NCI-H1930 (cell line): ENCODE measurements around the gene ISY1.
A peak's percentile ranks its signal among the peaks of the same experiment; 100 is the strongest.
"Not testable (repeated sequence)": the region's sequence is repeated elsewhere in the genome, so short reads cannot be mapped to it uniquely, and the experiment has no call there.

ENCODE experiments used
- DNase-seq, 2 experiments: peaks; one replicate each; lab custom pipeline; 2025; lab: John Stamatoyannopoulos, UW

The ISY1 gene

DNA sequence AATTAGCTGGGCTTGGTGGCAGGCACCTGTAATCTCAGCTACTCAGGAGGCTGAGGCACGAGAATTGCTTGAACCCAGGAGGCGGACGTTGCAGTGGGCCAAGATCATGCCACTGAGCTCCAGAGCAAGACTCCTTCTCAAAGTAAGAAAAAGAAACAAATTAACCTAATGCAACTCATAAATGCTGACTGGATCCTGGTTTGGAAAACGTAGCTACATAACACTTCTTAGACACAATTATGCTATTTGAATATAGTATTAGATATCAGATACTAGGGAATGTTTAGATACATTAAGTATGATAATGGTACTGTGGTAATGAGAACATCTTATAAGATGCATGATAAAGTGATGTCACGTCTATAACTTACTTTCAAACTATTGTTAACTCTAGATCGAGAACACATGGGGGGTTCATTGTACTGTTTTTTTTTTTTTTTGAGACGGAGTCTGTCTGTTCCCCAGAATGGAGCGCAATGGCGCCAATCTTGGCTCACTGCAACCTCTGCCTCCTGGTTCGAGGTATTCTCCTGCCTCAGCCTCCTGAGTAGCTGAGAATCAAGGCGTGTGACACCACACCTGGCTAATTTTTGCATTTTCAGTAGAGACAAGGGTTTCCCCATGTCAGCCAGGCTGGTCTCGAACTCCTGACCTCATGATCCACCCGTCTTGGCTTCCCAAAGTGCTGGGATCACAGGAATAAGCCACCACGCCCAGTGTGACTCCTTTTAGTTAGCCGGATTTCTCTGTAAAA lies 5.9 kb upstream of the ISY1 start:
- no peak for DNase-seq

- not testable (repeated sequence) for DNase-seq
Observed at GRCh38 chr3:129165594-129165993, 4.7 kb upstream of the ISY1 start.

DNA sequence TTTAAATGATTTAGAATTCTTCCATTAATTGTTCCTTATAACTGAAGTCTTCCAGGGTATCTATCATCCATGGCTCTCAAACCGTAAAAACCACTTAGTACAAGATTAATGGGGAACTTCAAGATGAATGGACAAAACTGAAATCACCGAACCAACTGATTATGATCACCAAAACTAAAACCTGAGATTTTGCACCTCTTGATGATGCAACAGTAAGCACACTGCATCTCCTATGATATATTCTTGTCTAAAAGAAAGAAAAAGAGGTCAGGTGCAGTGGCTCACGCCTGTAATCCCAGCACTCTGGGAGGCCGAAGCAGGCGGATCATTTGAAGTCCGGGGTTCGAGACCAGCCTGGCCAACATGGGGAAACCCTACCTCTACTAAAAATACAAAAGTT lies 3.6 kb upstream of the ISY1 start:
- no peak for DNase-seq

- DNase-seq, result peak in 1 of 2 experiments; percentile 4
Observed at GRCh38 chr3:129162729-129163579, 2.1 kb upstream of the ISY1 start.

GRCh38 chr3:129161860-129162271 lies 1.0 kb upstream of the ISY1 start:
- no peak for DNase-seq

GRCh38 chr3:129144786-129145185 lies 16.1 kb downstream of the ISY1 start:
- no peak for DNase-seq

DNA sequence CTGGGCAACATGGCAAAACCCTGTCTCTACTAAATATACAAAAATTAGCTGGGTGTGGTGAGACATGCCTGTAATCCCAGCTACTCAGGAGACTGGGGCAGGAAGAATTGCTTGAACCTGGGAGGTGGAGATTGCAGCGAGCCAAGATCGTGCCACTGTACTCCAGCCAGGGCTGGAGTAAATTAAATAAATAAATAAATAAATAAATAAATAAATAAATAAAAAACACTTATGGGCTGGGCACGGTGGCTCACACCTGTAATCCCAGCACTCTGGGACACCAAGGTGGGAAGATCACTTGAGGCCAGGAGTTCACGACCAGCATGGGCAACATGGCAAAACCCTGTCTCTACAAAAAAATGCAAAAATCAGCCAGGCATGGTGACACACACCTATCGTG lies 19.9 kb downstream of the ISY1 start:
- not testable (repeated sequence) for DNase-seq

- DNase-seq, result no peak
Observed at GRCh38 chr3:129139911-129140310, 21.0 kb downstream of the ISY1 start.

DNA sequence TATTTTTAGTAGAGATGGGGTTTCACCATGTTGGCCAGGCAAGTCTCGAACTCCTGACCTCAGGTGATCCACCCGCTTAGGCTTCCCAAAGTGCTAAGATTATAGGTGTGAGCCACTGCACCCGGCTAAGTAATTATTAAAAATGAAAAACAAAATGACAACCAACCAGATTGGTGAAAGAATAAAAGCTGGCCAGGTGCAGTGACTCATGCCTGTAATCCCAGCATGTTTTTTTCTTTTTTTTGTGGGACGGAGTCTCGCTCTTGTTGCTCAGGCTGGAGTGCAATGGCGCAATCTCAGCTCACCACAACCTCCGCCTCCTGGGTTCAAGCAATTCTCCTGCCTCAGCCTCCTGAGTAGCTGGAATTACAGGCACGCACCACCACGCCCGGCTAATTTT lies 24.6 kb downstream of the ISY1 start:
- not testable (repeated sequence) for DNase-seq

DNA sequence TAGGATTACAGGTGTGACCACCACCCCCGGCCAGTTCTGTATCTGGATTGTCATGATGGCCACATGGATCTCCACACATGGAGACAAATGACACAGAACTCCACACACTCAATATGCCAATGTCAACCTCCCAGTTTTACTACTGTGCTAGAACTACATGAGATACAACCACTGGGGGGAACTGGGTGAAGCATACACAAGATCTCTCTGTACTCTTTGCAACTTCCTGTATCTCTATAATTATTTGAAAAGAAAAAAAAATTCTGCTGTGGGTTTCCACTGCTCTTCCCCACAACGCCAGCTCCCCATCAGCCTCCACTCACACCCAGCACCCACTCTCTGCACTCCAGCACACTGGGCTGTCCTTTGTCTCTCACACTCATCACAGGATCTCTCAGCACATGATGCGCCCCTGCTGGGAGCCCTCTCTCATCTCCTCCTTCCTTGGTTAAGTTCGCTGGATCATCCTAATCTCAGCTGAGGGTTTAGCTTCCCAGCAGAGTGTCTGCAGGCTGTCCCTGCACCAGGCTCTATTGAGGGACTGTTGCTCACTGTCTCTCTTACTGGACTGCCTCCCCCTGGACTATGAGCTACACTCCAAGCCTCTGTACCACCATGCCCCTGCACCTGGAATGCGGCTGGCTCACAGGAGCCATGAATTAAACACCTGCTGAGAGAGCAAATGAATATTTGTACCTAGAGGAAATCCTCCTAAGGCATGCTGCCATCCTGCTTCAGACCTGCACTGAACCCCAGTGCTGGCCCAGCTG lies 28.6 kb downstream of the ISY1 start:
- no peak for DNase-seq

- DNase-seq, result no peak
Observed at GRCh38 chr3:129131465-129132088, 29.3 kb downstream of the ISY1 start.

- DNase-seq, result no peak
Observed at GRCh38 chr3:129130291-129130813, 30.5 kb downstream of the ISY1 start.

DNA sequence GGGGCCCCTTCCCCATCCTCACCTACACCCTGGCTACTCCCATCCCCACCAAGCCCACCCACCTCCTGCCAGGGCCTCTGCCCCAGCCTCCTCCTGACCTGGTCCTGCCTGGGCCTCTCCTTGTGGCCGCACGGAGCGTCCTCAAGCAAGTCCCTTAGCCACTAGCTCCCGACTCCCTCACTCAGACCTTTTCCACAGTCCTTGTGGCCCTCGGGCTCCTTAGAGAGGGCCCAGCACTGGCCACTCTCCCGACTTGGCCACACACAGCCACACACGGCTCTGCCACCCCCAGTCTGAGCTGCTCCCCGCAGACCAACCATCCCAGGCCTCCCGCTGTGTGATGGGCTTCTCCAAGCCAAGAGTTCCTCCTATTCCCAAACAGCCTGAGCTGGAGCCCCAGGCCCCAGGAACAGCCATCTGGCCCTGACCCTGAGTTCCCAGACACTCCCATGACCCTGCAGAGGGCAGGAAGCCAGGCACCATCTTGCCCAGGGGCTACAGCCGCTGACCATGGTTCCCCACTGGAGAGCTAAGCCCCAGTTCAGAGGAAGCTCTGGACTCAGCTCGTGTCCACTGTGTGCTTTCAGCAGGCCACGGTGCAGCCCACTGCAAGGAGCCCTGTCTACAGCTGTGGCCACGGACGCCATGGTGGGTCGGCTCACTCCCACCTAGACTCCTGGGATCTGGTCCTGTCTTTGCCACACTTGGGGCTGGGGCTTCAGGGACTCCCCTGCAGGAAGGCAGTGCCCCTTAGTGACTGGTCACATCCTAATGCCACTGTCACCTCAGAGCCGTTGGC lies 32.3 kb downstream of the ISY1 start:
- no peak for DNase-seq

DNA sequence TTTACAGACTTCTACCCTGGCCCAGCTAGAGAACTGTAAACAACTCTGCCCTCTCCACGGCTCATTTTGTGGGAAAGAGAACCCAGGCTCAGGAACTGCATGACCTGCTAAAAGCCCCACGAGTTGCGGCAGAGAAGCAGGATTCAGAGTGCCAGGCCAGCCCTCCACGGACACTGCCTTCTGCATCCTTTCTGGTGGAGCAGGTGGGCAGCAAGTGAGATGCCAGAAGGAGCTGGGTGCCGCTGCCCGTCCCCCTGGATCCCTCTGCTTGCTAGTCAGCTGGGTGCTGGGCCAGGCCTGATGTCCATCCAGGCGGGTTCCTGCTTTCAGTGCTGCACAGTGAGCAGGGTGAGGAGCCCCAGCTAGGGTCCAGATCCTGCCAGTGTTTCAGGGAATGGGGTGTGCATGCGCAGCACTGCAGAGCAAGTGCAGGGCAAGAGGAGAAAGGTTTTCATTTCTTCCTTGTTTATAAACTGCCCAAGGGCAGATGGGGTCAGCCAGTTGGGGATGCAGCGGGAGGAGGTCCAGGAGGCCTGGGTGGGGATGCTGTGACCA lies 34.1 kb downstream of the ISY1 start:
- DNase-seq, result no peak

GRCh38 chr3:129123314-129124060 lies 37.4 kb downstream of the ISY1 start:
- DNase-seq, result no peak

DNA sequence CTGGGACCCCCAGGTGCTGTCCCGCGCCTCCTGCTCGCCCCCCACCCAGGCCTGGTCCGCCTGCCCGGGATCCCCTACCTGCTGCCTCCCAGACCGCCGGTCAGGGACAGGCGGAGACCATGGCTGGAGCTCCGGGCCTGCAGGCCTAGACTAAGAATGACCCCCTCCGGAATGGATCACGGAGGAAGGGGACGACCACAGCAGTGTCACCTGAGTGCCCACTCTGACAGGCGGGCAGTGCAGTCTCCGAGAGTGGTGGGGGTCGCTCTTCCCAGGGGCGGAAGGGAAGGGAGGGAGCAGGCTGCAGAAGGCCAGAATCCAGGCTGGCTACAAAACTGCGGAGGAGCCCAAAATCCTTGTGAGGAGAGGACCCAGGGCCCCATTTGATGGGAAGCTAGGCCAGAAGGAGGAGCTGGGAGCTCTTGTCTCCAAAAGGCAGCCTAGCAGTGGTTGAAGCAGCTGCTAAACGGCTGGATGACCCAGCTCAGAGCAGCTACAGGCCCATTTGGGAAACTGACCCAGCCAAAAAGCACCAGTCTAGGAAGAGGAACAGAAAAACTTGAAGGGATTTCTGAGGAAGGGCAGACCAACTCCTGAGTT lies 38.4 kb downstream of the ISY1 start:
- no peak for DNase-seq

DNA sequence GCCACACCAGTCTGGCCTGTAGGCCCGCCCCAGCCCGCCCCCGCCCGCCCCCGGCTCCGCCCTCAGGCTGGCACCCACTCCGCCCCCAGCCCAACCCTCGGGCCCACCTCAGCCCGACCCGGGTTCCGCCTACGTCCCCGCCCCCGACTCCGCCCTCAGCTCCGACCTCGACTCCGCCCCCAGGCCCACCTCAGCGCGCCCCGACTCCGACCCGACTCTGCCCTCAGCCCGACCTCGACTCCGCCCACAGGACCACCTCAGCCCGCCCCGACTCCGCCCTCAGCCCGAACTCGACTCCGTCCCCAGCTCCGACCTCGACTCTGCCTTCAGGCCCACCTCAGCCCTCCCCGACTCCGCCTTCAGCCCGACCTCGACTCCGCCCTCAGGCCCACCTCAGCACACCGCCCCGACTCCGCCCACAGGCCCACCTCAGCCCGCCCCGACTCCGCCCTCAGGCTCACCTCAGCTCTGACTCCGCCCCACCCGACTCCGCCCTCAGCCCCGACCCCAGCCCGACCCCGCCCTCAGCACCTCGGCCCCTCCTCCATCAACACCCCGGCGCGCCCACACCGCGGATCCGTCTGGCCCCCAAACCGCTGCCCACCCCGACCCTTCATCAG lies 39.0 kb downstream of the ISY1 start, which contains the start of gene RAB43:
RAB43 (minus strand) TSS at position 13 of the 620 bp plus-strand sequence. CDS start 315 bp downstream, outside the sequence.
- peak; percentile 76 to 80 for DNase-seq

DNA sequence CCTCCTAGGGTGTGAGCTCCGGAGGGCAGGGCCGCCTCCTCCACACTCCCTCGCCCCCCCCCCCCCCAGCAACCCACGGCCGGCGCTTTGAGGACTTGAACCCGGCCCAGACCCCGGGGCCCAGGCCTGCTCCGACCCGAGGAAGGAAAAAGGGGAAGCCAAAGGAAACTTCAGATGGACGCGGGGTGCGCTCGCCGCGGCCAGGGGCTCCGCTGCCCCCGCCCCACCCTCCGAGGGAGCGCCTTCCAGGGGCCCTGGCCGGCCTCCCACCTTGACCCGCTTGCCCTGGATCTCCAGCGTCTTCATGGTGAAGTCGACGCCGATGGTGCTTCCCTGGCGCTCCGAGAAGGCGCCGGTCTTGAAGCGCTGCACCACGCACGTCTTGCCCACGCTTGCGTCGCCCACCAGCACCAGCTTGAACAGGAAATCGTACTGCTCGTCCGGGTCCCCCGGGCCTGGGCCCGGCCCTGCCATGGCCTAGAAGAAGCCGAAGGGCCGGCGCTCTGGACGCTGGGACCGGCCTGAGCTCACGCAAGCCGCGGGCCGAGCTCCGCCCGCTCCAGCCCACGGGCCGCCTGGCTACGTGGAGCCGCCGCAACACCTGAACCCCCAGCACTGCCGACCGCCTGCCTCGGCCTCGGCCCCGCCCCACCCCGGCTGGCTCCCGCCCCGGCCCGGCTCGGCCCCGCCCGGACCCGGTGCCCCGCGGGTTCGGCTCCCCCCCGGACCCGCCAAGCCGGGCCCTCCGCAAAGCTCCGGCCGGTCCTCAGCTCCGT lies 39.7 kb downstream of the ISY1 start:
- DNase-seq, result no peak
